HL-60 (cell line): ENCODE results near the gene ZNF618.
"Not testable (repeated sequence)": the region's sequence is repeated elsewhere in the genome, so short reads cannot be mapped to it uniquely, and the experiment has no call there.

Experiments used
- DNase-seq, 2 experiments: peaks; one replicate each; pipeline ENCODE4 v3.0.0-alpha.2; 2010 to 2020; ENCODE audit warnings: low read depth in 1 of 2, low spot score in 1 of 2
- H3K27ac ChIP-seq: fragments of 250-450 bp; sonication (Bioruptor Pico); replicated peaks from 2 replicates; pipeline ENCODE4 v1.5.1; 2020; ENCODE audit warnings: mild to moderate bottlenecking, moderate library complexity
- H3K27me3 ChIP-seq: fragments of 250-450 bp; sonication (Bioruptor Pico); 2 replicates; pipeline ENCODE4 v1.5.1; 2021; ENCODE audit warnings: mild to moderate bottlenecking, moderate library complexity; ENCODE audit not compliant: insufficient read depth, poor library complexity, severe bottlenecking
- H3K4me3 ChIP-seq: replicated peaks from 2 replicates; pipeline ENCODE4 v1.5.1; 2011; ENCODE audit warnings: mild to moderate bottlenecking, control low read depth, low read length; ENCODE audit not compliant: insufficient read depth
- CTCF ChIP-seq: IDR thresholded peaks from one replicate; pipeline ENCODE4 v1.5.1; 2011; ENCODE audit warnings: low read length, control low read depth, inconsistent platforms; ENCODE audit not compliant: insufficient read depth
- GABPA ChIP-seq: IDR thresholded peaks from 2 replicates; pipeline ENCODE4 v1.6.1; 2012; ENCODE audit warnings: low read depth
- POLR2AphosphoS5 ChIP-seq: IDR thresholded peaks from 2 replicates; pipeline ENCODE4 v1.6.1; 2012; ENCODE audit warnings: low read depth
- SPI1 ChIP-seq: IDR thresholded peaks from 2 replicates; pipeline ENCODE4 v1.6.1; 2012; ENCODE audit warnings: low read depth, mild to moderate bottlenecking, borderline replicate concordance
- TF ChIP-seq, protein P1 (sequence below): IDR thresholded peaks from 2 replicates; pipeline ENCODE4 v1.6.1; 2012; ENCODE audit warnings: low read depth; ENCODE audit not compliant: insufficient replicate concordance

The ZNF618 gene

DNA sequence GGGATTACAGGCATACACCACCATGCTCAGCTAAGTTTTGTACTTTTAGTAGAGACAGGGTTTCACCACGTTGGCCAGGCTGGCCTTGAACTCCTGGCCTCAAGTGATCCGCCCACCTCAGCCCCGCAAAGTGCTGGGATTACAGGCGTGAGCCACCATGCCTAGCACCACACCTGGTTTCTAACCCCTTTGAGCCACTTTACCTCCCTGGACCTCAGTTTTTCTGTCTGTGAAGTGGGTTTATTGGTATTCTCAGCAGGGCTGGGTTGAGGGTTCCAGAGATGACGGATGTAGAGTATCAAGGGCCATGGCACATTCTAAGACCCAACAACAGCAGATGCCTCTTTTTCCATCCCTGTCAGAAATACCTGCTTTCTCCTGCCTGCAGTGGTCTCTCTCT, 163.4 kb downstream of the ZNF618 start:
- no peak overlapping the region for H3K27ac ChIP-seq
- no peaks in the 10 kb centered on the region for H3K27me3 ChIP-seq
- DNase-seq, result no peak
- no peak overlapping the region for H3K4me3 ChIP-seq
- TF ChIP-seq, protein P1, sequence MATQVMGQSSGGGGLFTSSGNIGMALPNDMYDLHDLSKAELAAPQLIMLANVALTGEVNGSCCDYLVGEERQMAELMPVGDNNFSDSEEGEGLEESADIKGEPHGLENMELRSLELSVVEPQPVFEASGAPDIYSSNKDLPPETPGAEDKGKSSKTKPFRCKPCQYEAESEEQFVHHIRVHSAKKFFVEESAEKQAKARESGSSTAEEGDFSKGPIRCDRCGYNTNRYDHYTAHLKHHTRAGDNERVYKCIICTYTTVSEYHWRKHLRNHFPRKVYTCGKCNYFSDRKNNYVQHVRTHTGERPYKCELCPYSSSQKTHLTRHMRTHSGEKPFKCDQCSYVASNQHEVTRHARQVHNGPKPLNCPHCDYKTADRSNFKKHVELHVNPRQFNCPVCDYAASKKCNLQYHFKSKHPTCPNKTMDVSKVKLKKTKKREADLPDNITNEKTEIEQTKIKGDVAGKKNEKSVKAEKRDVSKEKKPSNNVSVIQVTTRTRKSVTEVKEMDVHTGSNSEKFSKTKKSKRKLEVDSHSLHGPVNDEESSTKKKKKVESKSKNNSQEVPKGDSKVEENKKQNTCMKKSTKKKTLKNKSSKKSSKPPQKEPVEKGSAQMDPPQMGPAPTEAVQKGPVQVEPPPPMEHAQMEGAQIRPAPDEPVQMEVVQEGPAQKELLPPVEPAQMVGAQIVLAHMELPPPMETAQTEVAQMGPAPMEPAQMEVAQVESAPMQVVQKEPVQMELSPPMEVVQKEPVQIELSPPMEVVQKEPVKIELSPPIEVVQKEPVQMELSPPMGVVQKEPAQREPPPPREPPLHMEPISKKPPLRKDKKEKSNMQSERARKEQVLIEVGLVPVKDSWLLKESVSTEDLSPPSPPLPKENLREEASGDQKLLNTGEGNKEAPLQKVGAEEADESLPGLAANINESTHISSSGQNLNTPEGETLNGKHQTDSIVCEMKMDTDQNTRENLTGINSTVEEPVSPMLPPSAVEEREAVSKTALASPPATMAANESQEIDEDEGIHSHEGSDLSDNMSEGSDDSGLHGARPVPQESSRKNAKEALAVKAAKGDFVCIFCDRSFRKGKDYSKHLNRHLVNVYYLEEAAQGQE, result no peak
- TF ChIP-seq GABPA, result no peak
- TF ChIP-seq POLR2AphosphoS5, result no peak
- no peak for TF ChIP-seq SPI1
- no peak for TF ChIP-seq CTCF

DNA sequence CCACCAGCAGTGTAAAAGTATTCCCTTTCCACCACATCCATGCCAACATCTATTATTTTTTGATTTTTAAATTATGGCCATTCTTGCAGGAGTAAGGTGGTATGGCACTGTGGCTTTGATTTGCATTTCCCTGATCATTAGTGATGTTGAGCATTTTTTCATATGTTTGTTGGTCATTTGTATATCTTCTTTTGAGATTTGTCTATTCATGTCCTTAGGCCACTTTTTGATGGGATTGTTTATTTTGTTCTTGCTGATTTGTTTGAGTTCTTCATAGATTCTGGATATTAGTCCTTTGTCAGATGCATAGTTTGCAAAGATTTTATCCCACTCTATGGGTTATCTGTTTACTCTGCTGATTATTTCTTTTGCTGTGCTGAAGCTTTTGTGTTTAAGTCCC, 167.6 kb downstream of the ZNF618 start:
- not testable (repeated sequence) for DNase-seq, H3K27ac ChIP-seq, H3K27me3 ChIP-seq, H3K4me3 ChIP-seq

DNA sequence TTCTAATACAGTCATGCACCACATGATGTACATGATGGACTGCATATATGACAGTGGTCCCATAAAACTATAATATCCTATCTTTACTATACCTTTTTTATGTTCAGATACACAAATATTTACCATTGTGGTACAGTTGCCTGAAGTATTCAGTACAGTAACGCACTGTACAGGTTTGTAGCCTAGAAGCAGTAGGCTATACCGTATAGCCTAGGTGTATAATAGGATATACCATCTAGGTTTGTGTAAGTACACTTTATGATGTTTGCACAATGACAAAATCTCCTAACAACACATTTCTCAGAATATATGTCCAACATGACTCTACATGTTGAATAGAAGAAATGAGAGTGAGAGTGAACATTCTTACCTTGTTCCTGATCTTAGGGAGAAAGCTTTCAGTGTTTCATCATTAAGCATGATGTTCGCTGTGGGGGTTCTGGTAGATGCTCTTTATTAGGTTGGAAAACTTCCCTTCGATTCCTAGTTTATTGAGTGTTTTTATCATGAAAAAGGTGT, 170.2 kb downstream of the ZNF618 start:
- Histone ChIP-seq H3K4me3 (no peak overlapping the region), H3K27me3 (no peaks in the 10 kb centered on the region), H3K27ac (no peak overlapping the region)
- DNase-seq, result no peak
- TF ChIP-seq, protein P1, result no peak

DNA sequence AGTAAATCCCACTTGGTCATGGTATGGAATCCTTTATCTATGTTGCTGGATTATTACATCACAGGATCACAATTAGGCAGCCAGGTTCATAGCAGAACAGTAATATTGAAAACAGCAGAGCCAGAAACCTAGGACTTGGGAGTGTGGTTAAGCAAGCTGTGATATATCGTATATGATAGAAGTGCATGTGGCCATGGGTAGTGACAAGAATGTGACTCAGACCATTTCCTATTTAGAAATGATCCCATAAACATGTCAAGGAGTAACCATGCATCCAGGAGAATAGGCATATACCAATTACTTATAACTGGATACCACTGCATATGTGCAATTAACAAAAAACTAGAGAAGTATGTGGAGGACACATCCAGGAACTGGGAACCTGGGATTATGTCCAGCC, 170.8 kb downstream of the ZNF618 start:
- no peak for DNase-seq
- Histone ChIP-seq H3K27ac (no peak overlapping the region), H3K27me3 (no peaks in the 10 kb centered on the region), H3K4me3 (no peak overlapping the region)
- TF ChIP-seq GABPA, result no peak
- no peak for TF ChIP-seq SPI1
- TF ChIP-seq CTCF, result no peak
- TF ChIP-seq POLR2AphosphoS5, result no peak
- TF ChIP-seq, protein P1, result no peak
